Measurements from ENCODE around the gene GABPB1.

The GABPB1 gene

GRCh38 chr15:50333229-50333628 lies 21.8 kb downstream of the GABPB1 start:
- Histone ChIP-seq H3K4me1 (ENCODE audit: low read length) (peaks cover 8% of the 10 kb centered on the region), H3K9me3 (ENCODE audit: insufficient read depth, low read length) (no peaks in the 10 kb centered on the region), H3K4me3 (ENCODE audit: low read length) (no peak overlapping the region), H3K4me2 (ENCODE audit: low read length) (no peak overlapping the region), H4K20me1 (ENCODE audit: insufficient read depth, low read length) (peaks cover 14% of the 10 kb centered on the region), H3K27ac (ENCODE audit: low read length) (no peak overlapping the region), H3K36me3 (replicated peaks; ENCODE audit: low read depth, low read length) (peaks cover 8% of the 10 kb centered on the region), H3K79me2 (ENCODE audit: low read length) (peaks cover 34% of the 10 kb centered on the region), H3K27me3 (ENCODE audit: low read depth, low read length) (no peaks in the 10 kb centered on the region), H2AFZ (ENCODE audit: low read depth, low read length) (no peak overlapping the region), H3K9ac (ENCODE audit: low read length) (no peak overlapping the region)
- TF ChIP-seq CTCF (IDR thresholded peaks at IDR 0.05; ENCODE audit: low read depth, low read length) (no peak), EZH2phosphoT487 (IDR thresholded peaks at IDR 0.05; ENCODE audit: low read depth) (no peak)

- Histone ChIP-seq H3K79me2 (ENCODE audit: low read length) (peaks cover 27% of the 10 kb centered on the region), H3K9me3 (ENCODE audit: insufficient read depth, low read length) (no peaks in the 10 kb centered on the region)
Measured at GRCh38 chr15:50330921-50331320, 24.1 kb downstream of the GABPB1 start.

GRCh38 chr15:50328116-50328515 lies 26.9 kb downstream of the GABPB1 start:
- H3K4me3 ChIP-seq (ENCODE audit: low read length) = no peak overlapping the region
- no peaks in the 10 kb centered on the region for H3K27me3 ChIP-seq (ENCODE audit: low read depth, low read length)
- peaks cover 4% of the 10 kb centered on the region for H3K36me3 ChIP-seq (replicated peaks; ENCODE audit: low read depth, low read length)
- no peaks in the 10 kb centered on the region for H3K9me3 ChIP-seq (ENCODE audit: insufficient read depth, low read length)
- H4K20me1 ChIP-seq (ENCODE audit: insufficient read depth, low read length) = peaks cover 11% of the 10 kb centered on the region
- no peak overlapping the region for H2AFZ ChIP-seq (ENCODE audit: low read depth, low read length)
- no peak overlapping the region for H3K27ac ChIP-seq (ENCODE audit: low read length)
- no peak for TF ChIP-seq EZH2phosphoT487 (IDR thresholded peaks at IDR 0.05; ENCODE audit: low read depth)
- no peak for TF ChIP-seq CTCF (IDR thresholded peaks at IDR 0.05; ENCODE audit: low read depth, low read length)
- peaks cover 24% of the 10 kb centered on the region for H3K79me2 ChIP-seq (ENCODE audit: low read length)
- peaks cover 8% of the 10 kb centered on the region for H3K4me1 ChIP-seq (ENCODE audit: low read length)
- H3K9ac ChIP-seq (ENCODE audit: low read length) = no peak overlapping the region
- no peak overlapping the region for H3K4me2 ChIP-seq (ENCODE audit: low read length)

More at GRCh38 chr15:50330921-50331320, 24.1 kb downstream of the GABPB1 start:
- Histone ChIP-seq H2AFZ (ENCODE audit: low read depth, low read length) (no peak overlapping the region), H3K27ac (ENCODE audit: low read length) (no peak overlapping the region), H3K36me3 (replicated peaks; ENCODE audit: low read depth, low read length) (peaks cover 8% of the 10 kb centered on the region), H3K27me3 (ENCODE audit: low read depth, low read length) (no peaks in the 10 kb centered on the region), H4K20me1 (ENCODE audit: insufficient read depth, low read length) (peaks cover 14% of the 10 kb centered on the region), H3K9ac (ENCODE audit: low read length) (no peak overlapping the region), H3K4me3 (ENCODE audit: low read length) (no peak overlapping the region), H3K4me1 (ENCODE audit: low read length) (peaks cover 8% of the 10 kb centered on the region), H3K4me2 (ENCODE audit: low read length) (no peak overlapping the region)
- no peak for TF ChIP-seq CTCF (IDR thresholded peaks at IDR 0.05; ENCODE audit: low read depth, low read length)
- TF ChIP-seq EZH2phosphoT487 (IDR thresholded peaks at IDR 0.05; ENCODE audit: low read depth) = no peak

- H3K27me3 ChIP-seq (ENCODE audit: low read depth, low read length) = no peaks in the 10 kb centered on the region
- H3K4me3 ChIP-seq (ENCODE audit: low read length) = no peak overlapping the region
- no peaks in the 10 kb centered on the region for H3K36me3 ChIP-seq (replicated peaks; ENCODE audit: low read depth, low read length)
- H3K9me3 ChIP-seq (ENCODE audit: insufficient read depth, low read length) = no peaks in the 10 kb centered on the region
- peaks cover 11% of the 10 kb centered on the region; the same call in 1 of the 2 replicates for H3K79me2 ChIP-seq (ENCODE audit: low read length)
- no peak overlapping the region for H3K4me2 ChIP-seq (ENCODE audit: low read length)
- no peaks in the 10 kb centered on the region for H4K20me1 ChIP-seq (ENCODE audit: insufficient read depth, low read length)
- H3K27ac ChIP-seq (ENCODE audit: low read length) = no peak overlapping the region
- H3K9ac ChIP-seq (ENCODE audit: low read length) = no peak overlapping the region
- H3K4me1 ChIP-seq (ENCODE audit: low read length) = no peaks in the 10 kb centered on the region
- TF ChIP-seq CTCF (IDR thresholded peaks at IDR 0.05; ENCODE audit: low read depth, low read length) (no peak), EZH2phosphoT487 (IDR thresholded peaks at IDR 0.05; ENCODE audit: low read depth) (no peak)
- no peak overlapping the region for H2AFZ ChIP-seq (ENCODE audit: low read depth, low read length)
Measured at GRCh38 chr15:50321680-50322210, 33.3 kb downstream of the GABPB1 start.

Measured in OCI-LY3 (cell line).